Caco-2 (cell line): ENCODE measurements around the gene PRKAR1A. TPM values are rescaled to one million over a fixed set of nuclear protein-coding genes. Genes with fewer than 3 reads are reported as not detected.

Experiments used
- BruUV-seq: library from RNA; stranded (reverse); fragments of 400-500 nt; replicated peaks from 2 replicates; lab custom pipeline; 2021; lab: Mats Ljungman, UMichigan
- CTCF ChIA-PET: fragments of 300-600 bp; sonication (Branson Sonifier 250); formaldehyde crosslinking; loops from one replicate; lab custom pipeline; 2022; ENCODE audit warnings: antibody characterized with exemption; lab: Charles Lee
- POLR2A ChIA-PET: fragments of 300-600 bp; sonication (Branson Sonifier 250); formaldehyde crosslinking; loops from one replicate; lab custom pipeline; 2022; ENCODE audit warnings: antibody characterized with exemption; lab: Charles Lee
- DNase-seq, 2 experiments: peaks; one replicate each; pipeline versions ENCODE4 v3.0.0 to v3.0.0-alpha.2; 2020 to 2022
- H3K27me3 ChIP-seq: replicated peaks from 2 replicates; pipeline ENCODE4 v1.6.0; 2011; ENCODE audit warnings: low read length; ENCODE audit not compliant: control insufficient read depth, insufficient read depth
- H3K36me3 ChIP-seq: 2 replicates; pipeline ENCODE4 v1.5.1; 2011; ENCODE audit warnings: low read length; ENCODE audit not compliant: control insufficient read depth, insufficient read depth
- H3K4me1 ChIP-seq: fragments of 250-450 bp; sonication (Bioruptor Pico); 2 replicates; pipeline ENCODE4 v1.5.1; 2020; ENCODE audit warnings: mild to moderate bottlenecking
- H3K4me3 ChIP-seq: 2 replicates; pipeline ENCODE4 v1.5.1; 2011; ENCODE audit warnings: low read depth, mild to moderate bottlenecking, control low read depth, low read length
- H3K9me3 ChIP-seq: fragments of 250-450 bp; sonication (Bioruptor Pico); 2 replicates; pipeline ENCODE4 v1.5.1; 2020; ENCODE audit warnings: mild to moderate bottlenecking, moderate library complexity
- H3K27ac Mint-ChIP-seq: one replicate; pipeline ENCODE4 v1.8.0; 2022; ENCODE audit warnings: mixed read lengths; ENCODE audit not compliant: unreplicated experiment
- H3K27me3 Mint-ChIP-seq: one replicate; pipeline ENCODE4 v1.8.0; 2022; ENCODE audit warnings: mixed read lengths; ENCODE audit not compliant: insufficient read depth, unreplicated experiment
- H3K36me3 Mint-ChIP-seq: one replicate; pipeline ENCODE4 v1.8.0; 2022; ENCODE audit warnings: mild to moderate bottlenecking, mixed read lengths; ENCODE audit not compliant: insufficient read depth, unreplicated experiment
- H3K4me1 Mint-ChIP-seq: one replicate; pipeline ENCODE4 v1.8.0; 2022; ENCODE audit warnings: low read depth, mixed read lengths; ENCODE audit not compliant: unreplicated experiment
- H3K4me3 Mint-ChIP-seq: one replicate; pipeline ENCODE4 v1.8.0; 2022; ENCODE audit warnings: mild to moderate bottlenecking, moderate library complexity, mixed read lengths; ENCODE audit not compliant: unreplicated experiment
- H3K9me3 Mint-ChIP-seq: one replicate; pipeline ENCODE4 v1.8.0; 2022; ENCODE audit warnings: mixed read lengths; ENCODE audit not compliant: unreplicated experiment
- CTCF ChIP-seq, 2 experiments: fragments of 200-600 bp in 1 of 2; IDR thresholded peaks; 1 replicate in 1 of 2; 2 replicates in 1 of 2; pipeline versions ENCODE4 v1.5.1 to v1.8.0; 2011 to 2022; ENCODE audit warnings: antibody characterized with exemption in 1 of 2, control low read depth in 1 of 2, inconsistent platforms in 1 of 2, low read depth in 1 of 2, low read length in 1 of 2, mild to moderate bottlenecking in 1 of 2, moderate library complexity in 1 of 2; ENCODE audit not compliant: insufficient read depth in 1 of 2, severe bottlenecking in 1 of 2, unreplicated experiment in 1 of 2
- intact Hi-C: fragments of 100-400 bp; cut with micrococcal nuclease; formaldehyde crosslinking; loops from one replicate; pipeline ENCODE4 v1.10.0; 2022; ENCODE audit not compliant: unreplicated experiment
- total RNA-seq: library from RNA; stranded (reverse); gene quantifications from 2 replicates; pipeline ENCODE4 v1.2.3, GENCODE V29; 2022

PRKAR1A gene
- total RNA-seq, 1 experiment from 2014 or later, result 160 TPM

- H3K4me1 ChIP-seq, result peaks cover 17% of the 10 kb centered on the region
- Mint-ChIP-seq H3K27ac (no peak overlapping the region), H3K4me3 (no peak overlapping the region), H3K4me1 (no peaks in the 10 kb centered on the region), H3K27me3 (no peaks in the 10 kb centered on the region), H3K36me3 (no peaks in the 10 kb centered on the region), H3K9me3 (peaks cover 10% of the 10 kb centered on the region)
- TF ChIP-seq CTCF (IDR thresholded peaks at IDR 0.05; ENCODE audit: insufficient read depth in 1 of 2, low read depth in 1 of 2, low read length in 1 of 2, severe bottlenecking in 1 of 2, unreplicated experiment in 1 of 2), result no peak
- H3K9me3 ChIP-seq, result peaks cover 8% of the 10 kb centered on the region; the same call in 1 of the 2 replicates
- H3K4me3 ChIP-seq, result no peak overlapping the region
- ChIA-PET CTCF (no interaction called here), POLR2A (no interaction called here)
- no TSS peak for BruUV-seq
- no peaks in the 10 kb centered on the region for H3K36me3 ChIP-seq
- intact Hi-C loops, result no loop called here
- DNase-seq, result no peak
- no peaks in the 10 kb centered on the region for H3K27me3 ChIP-seq
Measured at GRCh38 chr17:68480885-68481284, 31.3 kb upstream of the PRKAR1A start.

- no peaks in the 10 kb centered on the region for H3K27me3 ChIP-seq
- H3K36me3 ChIP-seq, result no peaks in the 10 kb centered on the region
- H3K9me3 ChIP-seq, result peaks cover 8% of the 10 kb centered on the region; the same call in 1 of the 2 replicates
- peaks cover 10% of the 10 kb centered on the region for H3K9me3 Mint-ChIP-seq
- intact Hi-C loops, result loop anchor here (1.0 to 2.0 kb wide), 2 partner anchors 8 to 30 kb away; partner anchors contain the start of gene PRKAR1A
- H3K4me1 Mint-ChIP-seq, result peaks cover 8% of the 10 kb centered on the region
- BruUV-seq, result no TSS peak
- no peak overlapping the region for H3K27ac Mint-ChIP-seq
- DNase-seq, result peak; percentile 61 to 62
- peaks cover 17% of the 10 kb centered on the region for H3K4me1 ChIP-seq
- H3K27me3 Mint-ChIP-seq, result no peaks in the 10 kb centered on the region
- POLR2A ChIA-PET, result interaction anchor here (0.7 to 1.3 kb wide), 2 partner anchors 30 to 31 kb away, joined by 3 read pairs; partner anchors contain the start of gene PRKAR1A
- TF ChIP-seq CTCF (IDR thresholded peaks at IDR 0.05; ENCODE audit: insufficient read depth in 1 of 2, low read depth in 1 of 2, low read length in 1 of 2, severe bottlenecking in 1 of 2, unreplicated experiment in 1 of 2), result no peak
- no peaks in the 10 kb centered on the region for H3K36me3 Mint-ChIP-seq
- CTCF ChIA-PET, result interaction anchor here (0.6 to 1.1 kb wide), 2 partner anchors 112 to 235 kb away, joined by 3 to 5 read pairs; no protein-coding TSS in a partner anchor
- H3K4me3 Mint-ChIP-seq, result no peak overlapping the region
- H3K4me3 ChIP-seq, result no peak overlapping the region
Measured at GRCh38 chr17:68482576-68483041, 29.6 kb upstream of the PRKAR1A start.

- Histone ChIP-seq H3K4me3 (no peak overlapping the region), H3K4me1 (peaks cover 17% of the 10 kb centered on the region), H3K9me3 (peaks cover 4% of the 10 kb centered on the region; the same call in 1 of the 2 replicates), H3K27me3 (no peaks in the 10 kb centered on the region), H3K36me3 (no peaks in the 10 kb centered on the region)
- no peak for TF ChIP-seq CTCF (IDR thresholded peaks at IDR 0.05; ENCODE audit: insufficient read depth in 1 of 2, low read depth in 1 of 2, low read length in 1 of 2, severe bottlenecking in 1 of 2, unreplicated experiment in 1 of 2)
- DNase-seq, result no peak
- H3K27me3 Mint-ChIP-seq, result no peaks in the 10 kb centered on the region
- no peak overlapping the region for H3K27ac Mint-ChIP-seq
- H3K4me3 Mint-ChIP-seq, result no peak overlapping the region
- H3K4me1 Mint-ChIP-seq, result peaks cover 8% of the 10 kb centered on the region
- no peaks in the 10 kb centered on the region for H3K36me3 Mint-ChIP-seq
- no TSS peak for BruUV-seq
- peaks cover 5% of the 10 kb centered on the region for H3K9me3 Mint-ChIP-seq
- intact Hi-C loops, result no loop called here
- ChIA-PET POLR2A (no interaction called here), CTCF (interaction anchor here (1.1 kb wide), 1 partner anchor 19 kb away, joined by 3 read pairs; no protein-coding TSS in a partner anchor)
Measured at GRCh38 chr17:68484458-68484857, 27.8 kb upstream of the PRKAR1A start.
